HL-60 (cell line): ENCODE results near the gene PRPSAP1.

ENCODE experiments used
- POLR2AphosphoS5 ChIP-seq: IDR thresholded peaks from 2 replicates; pipeline ENCODE4 v1.6.1; 2012; ENCODE audit warnings: low read depth
- TF ChIP-seq, protein P1 (sequence below): IDR thresholded peaks from one replicate; pipeline ENCODE4 v1.5.1; 2011; ENCODE audit warnings: low read length, control low read depth, inconsistent platforms; ENCODE audit not compliant: insufficient read depth

DNA sequence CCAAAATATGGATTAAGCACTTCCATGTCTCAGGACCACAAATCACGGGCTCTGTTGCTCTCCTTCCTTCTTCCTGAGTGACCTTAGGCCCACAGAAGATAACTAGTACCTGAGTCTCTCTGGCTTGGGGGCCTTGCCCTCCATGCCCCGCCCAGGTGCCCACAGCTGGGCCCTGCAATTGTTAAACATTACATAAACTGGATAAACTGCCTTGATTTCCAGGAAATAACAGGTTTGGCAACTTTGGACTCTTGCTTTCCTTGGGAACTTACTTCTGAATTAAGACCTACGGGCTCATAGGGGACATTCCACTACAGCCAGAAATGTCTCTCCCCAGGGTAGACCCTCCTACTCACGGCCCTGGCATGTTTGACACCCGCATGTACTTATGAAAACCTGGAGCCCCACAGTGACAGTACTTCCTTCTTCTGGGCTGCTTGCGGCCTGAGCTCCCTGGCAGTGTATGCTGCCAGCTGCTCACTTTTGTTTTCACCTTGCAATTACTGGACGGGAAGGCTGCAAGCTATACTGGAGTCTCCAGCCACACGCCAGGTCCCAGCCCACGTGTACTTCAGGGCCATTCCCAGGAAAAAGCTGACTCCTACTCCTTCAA lies 90.9 kb downstream of the PRPSAP1 start:
- TF ChIP-seq, protein P1, sequence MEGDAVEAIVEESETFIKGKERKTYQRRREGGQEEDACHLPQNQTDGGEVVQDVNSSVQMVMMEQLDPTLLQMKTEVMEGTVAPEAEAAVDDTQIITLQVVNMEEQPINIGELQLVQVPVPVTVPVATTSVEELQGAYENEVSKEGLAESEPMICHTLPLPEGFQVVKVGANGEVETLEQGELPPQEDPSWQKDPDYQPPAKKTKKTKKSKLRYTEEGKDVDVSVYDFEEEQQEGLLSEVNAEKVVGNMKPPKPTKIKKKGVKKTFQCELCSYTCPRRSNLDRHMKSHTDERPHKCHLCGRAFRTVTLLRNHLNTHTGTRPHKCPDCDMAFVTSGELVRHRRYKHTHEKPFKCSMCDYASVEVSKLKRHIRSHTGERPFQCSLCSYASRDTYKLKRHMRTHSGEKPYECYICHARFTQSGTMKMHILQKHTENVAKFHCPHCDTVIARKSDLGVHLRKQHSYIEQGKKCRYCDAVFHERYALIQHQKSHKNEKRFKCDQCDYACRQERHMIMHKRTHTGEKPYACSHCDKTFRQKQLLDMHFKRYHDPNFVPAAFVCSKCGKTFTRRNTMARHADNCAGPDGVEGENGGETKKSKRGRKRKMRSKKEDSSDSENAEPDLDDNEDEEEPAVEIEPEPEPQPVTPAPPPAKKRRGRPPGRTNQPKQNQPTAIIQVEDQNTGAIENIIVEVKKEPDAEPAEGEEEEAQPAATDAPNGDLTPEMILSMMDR = no peak
- TF ChIP-seq POLR2AphosphoS5 = peak; percentile 66; the same call in 1 of the 2 replicates
